ENCODE measurements around the gene IL18BP.

DNA sequence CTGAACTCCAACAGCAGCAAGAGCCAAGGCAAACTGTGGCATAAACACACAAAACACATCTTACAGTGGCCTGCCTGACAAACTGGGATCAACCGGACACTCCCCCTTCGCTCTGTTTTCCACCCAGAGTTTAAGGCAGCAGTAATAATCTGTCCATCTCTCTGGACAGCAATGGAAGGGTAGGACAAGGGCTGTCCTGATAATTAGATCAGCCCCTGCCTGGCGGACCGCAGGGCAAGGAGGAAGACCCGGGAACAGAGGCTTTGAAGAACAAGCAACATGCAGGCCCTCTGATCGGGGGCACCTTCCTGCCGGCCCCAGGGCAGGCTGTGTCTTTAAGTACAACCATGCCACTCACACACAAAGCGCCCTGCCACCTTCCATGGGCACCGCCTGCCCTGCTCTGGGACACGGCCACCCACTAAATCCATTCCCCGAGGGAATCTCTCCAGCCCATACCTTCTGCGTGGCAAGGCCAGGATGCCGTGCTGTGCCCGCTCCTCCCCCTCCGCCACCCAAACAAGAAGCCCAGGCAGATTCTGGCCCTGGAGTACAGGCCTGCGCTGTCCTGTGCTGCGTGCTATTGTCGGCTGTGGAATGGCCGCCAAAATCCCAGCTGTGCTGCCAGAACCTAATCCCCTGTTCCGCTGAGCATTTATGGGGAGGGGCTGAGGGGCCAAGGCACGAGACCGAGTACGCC is 42.8 kb downstream of the IL18BP start:
- TF ChIP-seq, protein P1, sequence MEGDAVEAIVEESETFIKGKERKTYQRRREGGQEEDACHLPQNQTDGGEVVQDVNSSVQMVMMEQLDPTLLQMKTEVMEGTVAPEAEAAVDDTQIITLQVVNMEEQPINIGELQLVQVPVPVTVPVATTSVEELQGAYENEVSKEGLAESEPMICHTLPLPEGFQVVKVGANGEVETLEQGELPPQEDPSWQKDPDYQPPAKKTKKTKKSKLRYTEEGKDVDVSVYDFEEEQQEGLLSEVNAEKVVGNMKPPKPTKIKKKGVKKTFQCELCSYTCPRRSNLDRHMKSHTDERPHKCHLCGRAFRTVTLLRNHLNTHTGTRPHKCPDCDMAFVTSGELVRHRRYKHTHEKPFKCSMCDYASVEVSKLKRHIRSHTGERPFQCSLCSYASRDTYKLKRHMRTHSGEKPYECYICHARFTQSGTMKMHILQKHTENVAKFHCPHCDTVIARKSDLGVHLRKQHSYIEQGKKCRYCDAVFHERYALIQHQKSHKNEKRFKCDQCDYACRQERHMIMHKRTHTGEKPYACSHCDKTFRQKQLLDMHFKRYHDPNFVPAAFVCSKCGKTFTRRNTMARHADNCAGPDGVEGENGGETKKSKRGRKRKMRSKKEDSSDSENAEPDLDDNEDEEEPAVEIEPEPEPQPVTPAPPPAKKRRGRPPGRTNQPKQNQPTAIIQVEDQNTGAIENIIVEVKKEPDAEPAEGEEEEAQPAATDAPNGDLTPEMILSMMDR (IDR thresholded peaks at IDR 0.05): no peak
- no peak for TF ChIP-seq ZFX (IDR thresholded peaks at IDR 0.05; ENCODE audit: borderline replicate concordance)
